HG02840 (cell line): ENCODE data around the gene SERPINI1.
"Not testable (repeated sequence)": the region's sequence is repeated elsewhere in the genome, so short reads cannot be mapped to it uniquely, and the experiment has no call there.

Experiments
- ATAC-seq: cut with Tn5 transposase; IDR thresholded peaks from one replicate; pipeline ENCODE4 v1.9.1; 2021; ENCODE audit warnings: mild to moderate bottlenecking, moderate library complexity, moderate number of reproducible peaks; ENCODE audit not compliant: unreplicated experiment, low FRiP score

SERPINI1 gene

DNA sequence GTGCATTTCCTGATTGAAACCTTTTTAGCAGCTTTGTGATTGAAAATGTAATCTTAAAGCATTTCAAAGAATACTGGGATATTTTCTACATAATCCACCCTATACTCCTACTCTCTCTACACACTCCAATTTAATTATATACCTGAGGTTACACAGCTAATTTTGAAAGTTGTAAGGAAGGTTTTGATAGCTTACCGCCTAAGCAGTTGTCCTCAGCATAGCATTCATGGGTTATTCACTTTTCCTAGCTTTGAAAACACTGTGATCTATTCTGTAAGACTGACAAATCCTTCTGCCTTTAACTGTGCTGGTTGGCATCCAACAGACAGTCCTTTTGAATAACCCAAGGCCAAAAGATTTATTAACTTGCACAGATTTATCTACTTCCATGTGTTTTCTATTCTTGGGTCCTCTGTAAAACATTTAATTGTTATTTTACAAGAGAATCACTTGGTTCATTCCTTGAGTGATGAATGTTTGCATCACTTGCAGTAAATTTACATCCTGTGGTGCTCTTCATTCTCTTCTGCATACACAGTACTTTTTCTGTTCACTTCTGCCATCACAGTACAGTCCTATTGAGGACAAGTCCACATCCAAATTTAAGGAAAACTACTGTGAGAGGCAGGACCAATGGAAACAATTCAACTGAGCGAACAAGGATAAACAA is 44.8 kb downstream of the SERPINI1 start:
- no peak for ATAC-seq

DNA sequence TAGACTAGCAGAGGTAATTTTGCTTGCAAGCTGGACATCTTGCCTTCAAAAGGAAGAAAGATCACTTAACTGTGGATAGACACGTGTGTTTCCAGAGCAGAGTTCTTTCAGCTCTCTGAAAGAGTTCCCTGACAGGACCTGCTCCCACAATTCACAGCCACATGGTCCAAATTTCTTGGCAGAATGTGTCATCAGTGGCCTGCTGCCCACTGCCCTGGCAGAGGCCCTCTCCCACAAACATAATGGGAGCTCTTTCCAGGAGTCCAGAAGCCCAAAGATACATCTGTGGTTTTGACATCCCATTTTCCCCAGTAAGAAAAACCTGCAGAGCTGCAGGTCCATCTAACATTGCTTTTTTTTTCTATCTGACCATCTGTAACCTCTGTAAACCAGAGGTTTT is 48.3 kb downstream of the SERPINI1 start:
- ATAC-seq: no peak

DNA sequence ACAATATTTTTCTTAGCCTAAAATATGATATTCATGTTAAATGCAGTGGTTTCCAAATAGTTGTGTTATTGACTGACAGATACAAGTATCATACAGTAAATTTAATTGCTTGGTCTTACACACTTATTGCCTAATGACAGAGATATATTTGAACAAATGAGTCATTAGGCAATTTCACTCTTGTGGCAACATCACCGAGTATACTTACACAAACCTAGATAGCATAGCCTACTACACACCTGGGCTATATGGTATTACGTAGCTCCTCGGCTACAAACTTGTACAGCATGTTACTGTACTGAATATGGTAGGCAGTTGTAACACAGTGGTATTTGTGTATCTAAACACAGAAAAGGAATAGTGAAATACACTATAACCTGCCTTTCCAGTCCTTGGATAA is 50.3 kb downstream of the SERPINI1 start:
- ATAC-seq: no peak

DNA sequence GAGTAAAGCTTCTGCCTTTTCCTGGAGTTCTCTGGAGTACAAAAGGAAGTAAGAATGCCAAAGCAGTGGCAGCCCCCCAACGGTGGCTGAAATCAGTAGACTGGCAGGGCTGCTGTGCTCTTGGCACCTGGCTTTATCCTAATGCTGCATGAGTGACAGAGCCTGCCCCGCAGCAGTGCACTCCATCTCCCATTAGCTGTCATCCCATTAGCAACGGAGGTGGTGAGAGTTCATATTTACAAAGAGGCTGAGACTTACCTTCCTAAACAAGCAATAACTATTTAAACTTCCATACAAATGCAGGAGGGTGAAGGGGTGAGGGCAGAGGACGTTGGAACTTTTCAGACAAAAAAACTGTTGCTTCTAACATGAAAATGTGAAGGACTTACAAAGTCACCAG is 51.9 kb downstream of the SERPINI1 start:
- ATAC-seq: no peak

DNA sequence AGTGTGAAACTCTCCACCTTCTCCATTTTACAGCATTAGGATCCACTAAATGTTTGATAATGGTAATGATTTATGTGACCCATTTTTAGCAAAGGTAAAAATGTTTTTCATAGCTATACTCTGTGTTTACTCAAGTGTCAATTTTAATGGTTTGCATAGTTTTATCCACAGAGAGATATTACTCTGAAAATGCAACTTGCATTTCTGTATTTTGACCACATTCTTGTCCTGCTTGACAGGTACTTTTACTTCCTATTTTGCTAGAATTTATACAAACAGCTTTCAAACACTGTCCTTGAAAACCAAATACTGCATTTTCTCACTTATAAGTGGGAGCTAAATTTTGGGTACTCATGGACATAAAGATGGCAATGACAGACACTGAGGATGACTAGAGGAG is 62.9 kb downstream of the SERPINI1 start:
- no peak for ATAC-seq

DNA sequence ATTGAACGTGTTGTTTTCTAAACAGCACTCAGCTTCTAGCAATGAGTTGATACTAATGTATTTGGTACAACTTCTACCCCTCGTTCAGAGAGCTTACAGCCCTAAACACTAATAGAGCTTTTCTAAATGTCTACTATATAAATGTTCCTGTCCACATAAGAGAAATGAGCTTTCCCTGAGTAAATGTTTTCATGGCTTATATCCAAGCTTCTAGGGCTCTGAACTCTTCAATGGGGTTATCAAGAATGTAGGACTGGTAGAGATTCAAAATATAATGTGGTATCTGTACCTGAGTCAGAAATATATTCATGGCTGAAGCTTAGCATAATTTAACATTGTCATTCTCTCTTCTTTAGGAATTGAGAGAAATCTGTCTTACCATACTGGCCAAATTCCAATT is 73.4 kb downstream of the SERPINI1 start:
- no peak for ATAC-seq

DNA sequence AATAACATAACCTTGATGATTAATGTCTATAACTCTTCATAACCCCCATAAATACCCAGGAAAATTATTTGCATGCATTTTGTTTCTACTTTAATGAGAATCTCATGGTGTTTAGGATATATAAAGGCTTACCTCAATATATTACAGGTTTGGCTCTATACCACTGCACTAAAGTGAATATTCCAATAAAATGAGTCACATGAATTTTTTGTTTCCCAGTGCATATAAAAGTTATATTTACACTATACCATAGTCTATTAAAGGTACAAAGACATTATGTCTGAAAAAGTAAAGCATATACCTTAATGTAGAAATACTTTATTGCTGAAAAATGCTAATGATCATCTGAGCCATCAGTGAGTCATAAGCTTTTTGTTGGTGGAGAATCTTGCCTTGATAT is 74.7 kb downstream of the SERPINI1 start:
- ATAC-seq: no peak

DNA sequence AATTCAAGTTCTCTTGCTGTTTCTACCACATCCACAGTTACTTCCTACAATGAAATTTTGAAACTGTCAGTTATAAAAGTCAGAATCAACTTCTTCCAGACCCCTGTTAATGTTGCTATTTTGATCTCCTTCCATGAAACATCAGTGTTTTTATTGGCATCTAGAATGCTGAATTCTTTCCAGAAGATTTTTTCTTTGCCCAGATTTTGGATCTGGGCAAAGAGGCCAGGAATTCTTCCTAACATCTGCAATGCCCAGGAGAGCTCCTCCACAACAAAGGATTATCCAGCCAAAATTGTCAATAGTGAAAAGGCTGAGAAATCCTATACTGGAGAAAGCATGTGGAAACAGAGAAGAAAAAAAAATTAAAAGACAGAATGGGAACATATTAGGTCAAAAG is 75.5 kb downstream of the SERPINI1 start:
- ATAC-seq: no peak

DNA sequence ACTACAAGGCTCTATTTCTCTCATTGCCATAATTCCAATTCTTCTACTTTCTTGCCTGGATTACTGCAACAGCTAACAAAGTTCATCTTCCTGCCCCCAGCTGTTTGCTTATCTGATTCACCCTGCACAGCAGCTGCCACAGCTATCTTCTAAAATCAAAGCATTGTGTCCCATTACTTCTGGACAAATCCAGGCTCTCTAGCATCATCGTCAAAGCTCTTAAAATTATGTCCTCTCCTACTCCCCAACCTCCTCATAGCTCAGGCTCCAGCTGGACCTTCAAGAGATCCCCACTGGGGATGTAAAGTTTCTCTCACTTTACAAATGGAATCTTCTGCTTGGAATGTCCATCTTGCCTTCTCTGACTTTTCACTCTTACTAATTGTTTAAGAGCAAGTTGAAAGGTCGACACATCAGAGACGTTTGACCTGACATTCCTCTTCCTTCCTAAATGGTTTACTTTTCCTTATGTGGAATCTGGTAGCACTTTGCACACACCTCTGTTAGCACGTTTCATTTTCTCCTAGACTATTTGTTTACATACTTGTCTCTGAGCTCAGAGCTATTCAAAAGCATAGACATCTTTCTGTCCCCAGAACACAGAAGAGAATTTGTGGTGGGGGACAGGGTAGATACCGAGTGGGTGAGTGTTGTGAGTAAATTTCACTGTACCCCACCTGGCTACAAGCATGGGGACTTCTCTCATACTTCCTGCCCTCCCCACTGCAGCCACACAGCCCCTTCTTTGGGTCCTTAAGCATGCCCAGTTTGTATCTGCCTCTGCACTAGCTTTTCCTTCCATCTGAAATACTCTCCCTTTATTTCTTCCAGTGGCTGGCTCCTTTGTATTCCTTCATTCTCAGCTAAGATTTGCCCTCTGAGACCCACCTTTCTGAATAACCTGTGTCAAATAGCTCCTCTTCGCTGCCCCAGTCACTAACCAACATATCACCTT is 77.9 kb downstream of the SERPINI1 start:
- no peak for ATAC-seq

DNA sequence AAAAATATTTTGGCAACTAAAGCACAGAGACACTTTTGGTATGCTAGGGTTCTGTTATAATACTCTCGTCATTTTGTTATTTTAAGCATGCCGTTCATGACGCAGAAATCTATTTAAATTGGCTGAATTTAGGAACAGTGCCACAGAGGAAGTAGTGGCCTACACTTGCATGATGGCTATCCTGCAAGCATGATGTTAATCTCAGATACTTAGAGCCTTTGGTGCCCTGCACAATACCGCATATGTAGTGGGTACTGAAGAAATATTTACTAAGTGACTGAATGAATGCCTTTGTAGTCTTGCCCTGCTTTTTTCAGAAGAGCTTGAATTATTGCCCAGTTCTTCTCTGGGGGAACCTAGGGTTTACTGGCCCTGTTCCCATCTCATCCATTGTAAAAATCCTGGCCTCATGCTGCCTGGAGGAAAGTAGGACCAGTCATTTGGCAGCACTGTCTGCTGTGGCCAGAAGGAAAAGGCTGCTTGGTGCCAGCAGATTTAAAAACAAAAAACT is 79.0 kb downstream of the SERPINI1 start:
- no peak for ATAC-seq

DNA sequence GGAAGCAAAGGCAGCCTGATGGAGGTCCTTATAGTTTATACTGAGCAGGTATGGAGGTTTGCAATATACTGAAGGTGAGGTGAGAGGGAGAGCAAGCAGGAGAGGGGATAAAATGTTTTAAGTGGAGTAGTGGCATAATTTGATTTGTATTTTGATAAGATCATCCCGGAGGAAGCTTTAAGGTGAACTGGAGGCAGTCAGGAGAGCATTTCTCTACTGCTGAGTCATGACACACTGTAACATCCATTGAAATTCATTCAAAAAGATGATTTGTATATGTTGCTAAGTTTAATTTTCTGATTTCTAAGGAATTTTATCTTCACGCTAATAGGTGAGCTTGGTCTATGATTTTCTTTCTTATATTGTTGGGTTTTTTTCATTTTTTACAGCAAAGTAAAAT is 81.4 kb downstream of the SERPINI1 start:
- no peak for ATAC-seq

DNA sequence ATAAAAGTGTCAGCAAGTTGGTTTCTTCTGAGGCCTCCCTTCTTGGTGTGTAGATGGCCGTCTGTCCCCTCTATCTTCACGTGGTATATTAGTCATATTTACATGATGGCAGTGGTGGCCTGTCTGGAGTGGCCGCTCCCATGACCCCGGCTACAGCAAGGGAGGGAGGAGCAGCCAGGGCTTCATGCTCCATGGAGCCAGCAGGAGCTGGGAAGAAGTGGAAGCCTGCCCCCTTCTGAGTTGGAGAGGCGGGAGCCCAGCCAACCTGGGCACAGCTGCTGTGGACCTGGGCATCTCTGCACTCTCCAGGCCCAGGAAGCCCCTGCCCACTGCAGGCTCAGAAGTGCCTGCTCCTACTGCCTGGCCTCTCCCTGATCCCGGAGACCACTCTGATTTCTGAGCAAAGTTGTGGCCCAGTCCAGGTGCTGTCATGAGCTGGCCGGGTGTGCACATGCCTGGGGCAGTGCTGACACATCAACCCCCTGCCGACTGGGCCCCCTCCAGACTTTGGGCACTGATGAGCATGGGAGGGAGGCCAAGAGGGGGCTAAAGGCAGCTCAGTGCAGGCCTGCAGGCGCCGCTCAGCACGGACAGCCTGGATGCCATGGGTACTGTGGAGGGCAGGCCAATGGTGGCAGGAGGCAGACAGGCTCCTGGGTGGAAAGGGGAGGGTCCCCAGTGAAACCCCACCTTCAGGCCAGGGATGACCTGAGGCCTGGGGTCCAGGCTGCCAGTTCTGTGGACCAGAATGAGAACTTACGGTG is 84.8 kb downstream of the SERPINI1 start:
- no peak for ATAC-seq

DNA sequence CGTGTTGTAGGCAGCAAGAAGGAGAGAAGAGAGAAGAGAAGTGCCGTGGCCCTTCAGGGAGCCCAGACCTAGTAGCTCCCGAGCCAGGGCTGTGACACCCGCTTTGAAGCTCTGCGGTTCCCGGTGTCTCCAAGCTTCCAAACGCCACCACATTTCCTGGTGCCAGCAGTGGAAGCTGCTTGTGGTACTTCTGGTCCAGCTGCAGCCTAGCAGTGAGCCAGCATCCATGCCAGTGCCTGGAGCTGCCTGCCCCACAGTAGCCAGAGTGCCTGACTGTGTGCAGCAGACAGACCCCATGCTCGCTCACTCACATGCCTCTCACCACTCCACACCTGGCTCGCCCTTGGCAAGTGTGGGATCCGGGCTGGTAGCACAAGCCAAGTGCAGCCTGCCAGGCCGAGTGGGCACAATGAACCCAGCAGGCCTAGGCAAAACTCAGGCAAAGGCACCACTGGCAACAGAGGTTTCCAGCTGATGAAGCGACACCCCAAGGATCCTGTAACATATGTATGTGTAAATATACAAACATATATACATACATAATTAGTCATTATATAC is 85.8 kb downstream of the SERPINI1 start:
- no peak for ATAC-seq

DNA sequence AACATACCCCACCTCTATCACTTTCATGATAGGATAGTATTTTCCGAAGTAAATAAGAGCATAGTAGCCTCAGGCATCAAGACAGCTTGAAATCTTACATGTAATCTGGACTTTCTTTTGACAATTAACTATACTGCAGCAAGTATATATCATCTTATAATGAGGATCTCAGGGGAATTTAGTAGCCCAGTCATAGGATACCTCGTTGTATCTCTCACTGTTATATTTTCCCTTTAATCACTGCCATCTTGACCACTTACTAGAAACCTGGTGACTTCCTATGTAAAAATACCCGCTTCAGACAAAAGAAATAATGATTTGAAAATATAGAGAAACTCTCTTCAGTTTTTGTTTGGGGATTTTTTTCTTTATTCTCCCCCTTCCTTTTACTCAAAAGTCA is 88.2 kb downstream of the SERPINI1 start:
- no peak for ATAC-seq

DNA sequence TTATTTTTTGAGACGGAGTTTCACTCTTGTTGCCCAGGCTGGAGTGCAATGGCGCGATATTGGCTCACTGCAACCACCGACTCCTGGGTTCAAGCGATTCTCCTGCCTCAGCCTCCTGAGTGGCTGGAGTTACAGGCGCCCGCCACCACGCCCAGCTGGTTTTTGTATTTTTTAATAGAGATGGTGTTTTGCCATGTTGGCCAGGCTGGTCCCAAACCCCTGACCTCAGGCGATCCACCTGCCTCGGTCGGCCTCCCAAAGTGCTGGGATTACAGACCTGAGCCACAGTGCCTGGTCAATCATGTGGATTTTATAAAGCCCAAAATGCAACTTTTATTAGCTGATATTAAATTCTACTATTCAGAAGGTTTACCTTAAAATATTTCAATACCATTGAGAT is 92.1 kb downstream of the SERPINI1 start:
- not testable (repeated sequence) for ATAC-seq

DNA sequence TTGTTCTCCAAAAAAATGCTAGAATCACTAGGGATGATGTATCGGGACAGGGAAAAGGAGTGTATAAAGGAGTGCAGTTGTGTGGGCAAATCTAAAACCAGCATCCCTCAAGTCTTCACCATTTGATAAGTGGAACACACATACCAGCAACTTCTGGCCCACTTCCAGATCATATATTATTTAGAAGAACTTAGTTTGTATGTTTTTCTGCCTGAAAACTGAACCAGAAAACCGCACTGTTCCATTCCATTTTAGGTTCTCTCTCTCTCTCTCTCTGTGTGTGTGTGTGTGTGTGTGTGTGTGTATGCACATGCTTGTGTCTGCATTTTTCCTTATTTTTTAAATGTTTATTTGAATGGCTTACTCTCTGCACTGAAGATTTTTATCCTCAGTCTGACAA is 93.5 kb downstream of the SERPINI1 start:
- no peak for ATAC-seq

DNA sequence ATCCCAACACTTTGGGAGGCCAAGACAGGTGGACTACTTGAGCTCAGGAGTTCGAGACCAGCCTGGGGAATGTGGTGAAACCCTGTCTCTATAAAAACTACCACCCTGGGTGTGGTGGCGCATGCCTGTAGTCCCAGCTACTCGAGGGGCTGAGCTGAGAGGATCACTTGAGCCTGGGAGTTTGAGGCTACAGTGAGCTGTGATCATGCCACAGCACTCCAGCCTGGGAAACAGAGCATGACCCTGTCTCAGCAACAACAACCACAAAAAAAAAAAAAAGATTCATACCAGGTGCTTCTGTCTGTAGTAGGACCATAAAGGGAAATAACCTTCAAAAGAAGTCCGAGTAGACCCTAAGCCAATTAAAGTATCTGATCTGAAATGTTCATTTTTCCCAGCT is 94.5 kb downstream of the SERPINI1 start:
- ATAC-seq: no peak

DNA sequence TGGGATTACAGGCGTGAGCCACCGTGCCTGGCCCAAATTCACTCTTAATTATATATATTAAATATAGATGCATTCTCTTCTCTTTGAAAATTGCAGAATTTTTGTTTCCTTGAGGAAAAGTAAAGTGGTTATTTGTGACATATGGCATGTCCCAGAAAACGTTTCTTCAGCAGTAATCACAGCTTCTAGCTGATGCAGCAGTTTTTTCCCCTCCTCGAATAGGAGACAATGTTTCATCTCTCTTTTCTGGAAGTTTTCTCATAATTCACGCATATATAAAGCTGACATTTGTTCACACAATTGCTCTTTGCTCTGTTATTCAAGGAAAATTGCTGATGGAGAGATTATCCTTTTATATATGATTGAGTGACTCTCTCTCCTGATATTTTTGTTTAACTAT is 99.8 kb downstream of the SERPINI1 start:
- ATAC-seq: no peak

DNA sequence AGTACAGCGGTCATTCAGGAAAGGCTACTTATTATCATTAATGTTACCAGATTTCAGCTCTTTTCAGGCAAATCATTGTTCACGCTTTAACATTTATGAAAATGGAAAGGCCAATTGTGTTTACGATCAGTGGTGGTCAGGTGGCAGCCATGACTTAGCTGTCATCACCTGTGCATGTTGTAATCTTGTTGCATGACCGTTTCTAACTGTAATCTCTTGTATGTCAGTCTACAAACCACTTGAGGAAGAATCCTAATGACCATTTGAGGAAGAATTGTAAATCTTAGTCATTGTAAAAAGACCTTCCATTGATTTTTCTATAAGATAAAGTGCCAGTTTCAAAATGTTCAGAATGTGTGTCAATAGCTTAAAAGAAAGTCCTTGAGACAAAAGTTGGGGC is 100.4 kb downstream of the SERPINI1 start:
- ATAC-seq: no peak

DNA sequence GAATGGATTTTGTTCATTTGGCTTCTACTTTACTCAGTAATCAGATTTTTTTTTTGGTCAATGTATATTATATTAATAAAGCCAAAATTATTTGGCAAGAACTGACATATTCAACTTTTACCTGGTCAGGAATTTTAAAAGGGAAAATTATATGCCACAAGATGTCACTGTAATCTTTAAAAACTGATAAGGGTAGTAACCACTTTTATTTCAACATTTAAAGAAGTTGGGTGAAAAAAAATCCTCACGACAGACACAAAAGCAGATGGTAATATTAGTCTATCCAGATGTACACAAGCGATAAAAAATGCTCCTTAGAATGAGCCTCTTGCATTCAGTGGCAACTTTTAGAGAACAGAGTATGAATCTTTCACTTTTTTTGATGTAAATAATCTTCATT is 101.9 kb downstream of the SERPINI1 start:
- no peak for ATAC-seq
